Fibroblast of lung (primary cell): Measurements from ENCODE around the gene SDK2. TPM values are rescaled to one million over a fixed set of nuclear protein-coding genes. Genes with fewer than 3 reads are reported as not detected.

Experiments
- DNase-seq, 2 donors: peaks; one replicate each; pipeline versions ENCODE4 v3.0.0 to v3.0.0-alpha.2; 2010; ENCODE audit warnings: low read depth in 2 of 2
- H2AFZ ChIP-seq: 2 replicates; pipeline ENCODE4 v1.5.1; 2012; ENCODE audit warnings: low read length, control low read depth, inconsistent platforms
- H3K27ac ChIP-seq: 2 replicates; pipeline ENCODE4 v1.5.1; 2011; ENCODE audit warnings: low read length, control low read depth; ENCODE audit not compliant: insufficient read depth
- H3K27me3 ChIP-seq: 2 replicates; pipeline ENCODE4 v1.5.1; 2011; ENCODE audit warnings: mild to moderate bottlenecking, low read length; ENCODE audit not compliant: control insufficient read depth, insufficient read depth
- H3K36me3 ChIP-seq: 2 replicates; pipeline ENCODE4 v1.5.1; 2011; ENCODE audit warnings: low read length; ENCODE audit not compliant: control insufficient read depth, insufficient read depth
- H3K4me1 ChIP-seq: 2 replicates; pipeline ENCODE4 v1.5.1; 2011; ENCODE audit warnings: low read length; ENCODE audit not compliant: control insufficient read depth, insufficient read depth; ENCODE audit errors: extremely low read depth
- H3K4me2 ChIP-seq: 2 replicates; pipeline ENCODE4 v1.5.1; 2011; ENCODE audit warnings: low read length, control low read depth; ENCODE audit not compliant: insufficient read depth; ENCODE audit errors: extremely low read depth
- H3K4me3 ChIP-seq, 4 experiments: fragments of 200-600 bp in 1 of 4; sonication (generic) in 1 of 4; replicated peaks in 1 of 4; 2 replicates each; pipeline ENCODE4 v1.5.1; 2011 to 2016; ENCODE audit warnings: low read length in 4 of 4, low read depth in 3 of 4, mild to moderate bottlenecking in 3 of 4, control low read depth in 2 of 4, inconsistent platforms in 1 of 4, mixed read lengths in 1 of 4; ENCODE audit not compliant: insufficient read depth in 1 of 4; ENCODE audit errors: control extremely low read depth in 1 of 4
- H3K79me2 ChIP-seq: 2 replicates; pipeline ENCODE4 v1.5.1; 2012; ENCODE audit warnings: mild to moderate bottlenecking, low read length, inconsistent platforms; ENCODE audit not compliant: control insufficient read depth, insufficient read depth
- H3K9ac ChIP-seq: 2 replicates; pipeline ENCODE4 v1.5.1; 2011; ENCODE audit warnings: mild to moderate bottlenecking, low read length, control low read depth; ENCODE audit not compliant: insufficient read depth
- H3K9me3 ChIP-seq: 2 replicates; pipeline ENCODE4 v1.5.1; 2012; ENCODE audit warnings: low read depth, low read length; ENCODE audit not compliant: control insufficient read depth, insufficient read depth
- H4K20me1 ChIP-seq: 2 replicates; pipeline ENCODE4 v1.5.1; 2011; ENCODE audit warnings: low read length; ENCODE audit not compliant: control insufficient read depth, insufficient read depth; ENCODE audit errors: extremely low read depth
- EZH2 ChIP-seq: IDR thresholded peaks from 2 replicates; pipeline ENCODE4 v1.5.1; 2012; ENCODE audit warnings: low read length, control low read depth, mild to moderate bottlenecking; ENCODE audit errors: missing control alignments
- polyA plus RNA-seq, 2 donors: library from polyadenylated mRNA; depleted of rRNA in 1 of 2; stranded (reverse) in 1 of 2; unstranded in 1 of 2; fragments of >200 nt; gene quantifications; 2 replicates each; pipeline ENCODE4 v1.2.1, GENCODE V29; 2011 to 2012; ENCODE audit warnings: missing spikeins in 1 of 2
- total RNA-seq: library from RNA; depleted of rRNA; stranded (reverse); fragments of >200 nt; gene quantifications from 2 replicates; pipeline ENCODE4 v1.2.1, GENCODE V29; 2014
- TF ChIP-seq, protein P1 (sequence below), 2 donors: IDR thresholded peaks in 1 of 2; conservative IDR thresholded peaks in 1 of 2; 1 replicate in 1 of 2; 2 replicates in 1 of 2; pipeline ENCODE4 v1.5.1; 2011 to 2012; ENCODE audit warnings: low read length in 2 of 2, control low read depth in 1 of 2, inconsistent platforms in 1 of 2, low read depth in 1 of 2, mild to moderate bottlenecking in 1 of 2

Gene SDK2
- total and polyA plus RNA-seq, 2 donors (not counting 1 experiment from before 2014, with no cell fraction given): under 0.01 to 0.01 TPM

DNA sequence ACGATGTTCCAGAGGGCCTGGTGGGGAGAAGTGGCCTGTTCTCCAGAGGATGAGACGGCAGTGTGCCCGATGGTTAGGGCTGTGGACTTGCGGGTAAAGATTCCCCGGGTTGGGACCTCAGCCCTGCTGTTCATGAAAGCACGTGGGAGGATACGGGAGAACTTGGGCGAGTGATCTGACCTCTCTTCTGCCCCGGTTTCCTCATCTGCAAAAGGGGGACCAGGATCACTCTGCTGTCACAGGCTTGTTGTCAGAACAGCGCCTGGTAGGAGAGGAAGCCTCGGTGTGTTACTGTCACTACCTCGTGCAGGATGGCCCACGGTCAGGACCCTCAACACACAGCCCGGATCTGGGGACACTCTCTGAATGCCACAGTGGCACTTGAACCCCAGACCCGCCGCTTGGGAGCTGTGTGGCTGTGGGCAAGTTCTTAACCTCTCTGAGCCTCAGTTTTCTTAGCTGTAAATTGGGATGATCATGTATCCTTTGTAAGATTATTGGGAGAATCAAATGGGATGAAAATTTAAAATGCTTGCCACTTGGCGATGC, 246.9 kb downstream of the SDK2 start:
- DNase-seq: no peak
- Histone ChIP-seq H3K4me1 (no peaks in the 10 kb centered on the region), H2AFZ (no peak overlapping the region), H3K9ac (no peak overlapping the region), H3K36me3 (no peaks in the 10 kb centered on the region), H4K20me1 (no peaks in the 10 kb centered on the region), H3K4me2 (no peak overlapping the region), H3K4me3 (no peak overlapping the region), H3K27ac (no peak overlapping the region), H3K9me3 (no peaks in the 10 kb centered on the region), H3K27me3 (no peaks in the 10 kb centered on the region), H3K79me2 (no peaks in the 10 kb centered on the region)
- TF ChIP-seq EZH2: no peak
- TF ChIP-seq, protein P1, sequence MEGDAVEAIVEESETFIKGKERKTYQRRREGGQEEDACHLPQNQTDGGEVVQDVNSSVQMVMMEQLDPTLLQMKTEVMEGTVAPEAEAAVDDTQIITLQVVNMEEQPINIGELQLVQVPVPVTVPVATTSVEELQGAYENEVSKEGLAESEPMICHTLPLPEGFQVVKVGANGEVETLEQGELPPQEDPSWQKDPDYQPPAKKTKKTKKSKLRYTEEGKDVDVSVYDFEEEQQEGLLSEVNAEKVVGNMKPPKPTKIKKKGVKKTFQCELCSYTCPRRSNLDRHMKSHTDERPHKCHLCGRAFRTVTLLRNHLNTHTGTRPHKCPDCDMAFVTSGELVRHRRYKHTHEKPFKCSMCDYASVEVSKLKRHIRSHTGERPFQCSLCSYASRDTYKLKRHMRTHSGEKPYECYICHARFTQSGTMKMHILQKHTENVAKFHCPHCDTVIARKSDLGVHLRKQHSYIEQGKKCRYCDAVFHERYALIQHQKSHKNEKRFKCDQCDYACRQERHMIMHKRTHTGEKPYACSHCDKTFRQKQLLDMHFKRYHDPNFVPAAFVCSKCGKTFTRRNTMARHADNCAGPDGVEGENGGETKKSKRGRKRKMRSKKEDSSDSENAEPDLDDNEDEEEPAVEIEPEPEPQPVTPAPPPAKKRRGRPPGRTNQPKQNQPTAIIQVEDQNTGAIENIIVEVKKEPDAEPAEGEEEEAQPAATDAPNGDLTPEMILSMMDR (conservative IDR thresholded peaks at IDR 0.05 in 1 of 2, IDR thresholded peaks at IDR 0.05 in 1 of 2; ENCODE audit: low read depth in 1 of 2, low read length in 2 of 2): no peak

DNA sequence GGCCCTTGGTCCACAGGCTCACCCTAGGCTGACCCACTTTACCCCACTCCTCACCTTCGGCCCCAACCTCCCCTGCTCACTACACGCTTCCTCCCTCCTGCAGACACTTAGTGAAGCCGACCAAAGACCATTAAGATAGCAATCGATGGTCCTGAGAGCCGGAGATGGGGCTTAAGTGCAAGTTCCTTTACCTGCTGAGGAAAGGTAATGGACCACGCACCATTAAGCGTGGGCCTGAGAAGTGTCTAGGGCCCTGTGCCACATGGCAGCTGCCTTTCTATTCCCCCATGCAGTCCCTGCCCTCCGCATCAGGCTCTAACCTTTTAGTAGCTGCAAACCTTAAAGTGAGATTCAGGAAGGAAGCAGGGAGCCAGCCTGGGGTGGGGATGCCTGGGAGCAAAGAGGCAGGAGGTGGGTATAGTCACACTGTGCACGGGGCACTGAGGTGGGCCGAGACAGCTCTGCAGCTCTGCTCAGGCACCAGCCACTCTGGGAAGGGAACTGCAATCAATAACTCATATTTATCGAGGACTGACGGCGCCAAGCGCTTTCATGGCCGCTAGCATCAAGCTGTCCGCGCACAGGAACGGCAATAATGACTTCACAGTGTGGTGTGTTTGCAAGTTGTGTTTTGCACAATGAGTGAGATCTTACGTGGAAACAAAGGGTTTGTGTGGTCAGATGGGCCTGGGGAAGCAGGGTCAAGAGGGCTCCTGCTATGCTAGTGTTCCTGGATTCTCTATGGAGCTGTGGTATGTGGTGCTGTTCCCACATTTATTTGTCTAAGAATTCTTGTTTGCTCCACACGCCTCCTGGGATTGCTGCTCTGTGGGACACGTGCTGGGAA, 247.6 kb downstream of the SDK2 start:
- no peak for TF ChIP-seq EZH2
- TF ChIP-seq, protein P1 (conservative IDR thresholded peaks at IDR 0.05 in 1 of 2, IDR thresholded peaks at IDR 0.05 in 1 of 2; ENCODE audit: low read depth in 1 of 2, low read length in 2 of 2): no peak

DNA sequence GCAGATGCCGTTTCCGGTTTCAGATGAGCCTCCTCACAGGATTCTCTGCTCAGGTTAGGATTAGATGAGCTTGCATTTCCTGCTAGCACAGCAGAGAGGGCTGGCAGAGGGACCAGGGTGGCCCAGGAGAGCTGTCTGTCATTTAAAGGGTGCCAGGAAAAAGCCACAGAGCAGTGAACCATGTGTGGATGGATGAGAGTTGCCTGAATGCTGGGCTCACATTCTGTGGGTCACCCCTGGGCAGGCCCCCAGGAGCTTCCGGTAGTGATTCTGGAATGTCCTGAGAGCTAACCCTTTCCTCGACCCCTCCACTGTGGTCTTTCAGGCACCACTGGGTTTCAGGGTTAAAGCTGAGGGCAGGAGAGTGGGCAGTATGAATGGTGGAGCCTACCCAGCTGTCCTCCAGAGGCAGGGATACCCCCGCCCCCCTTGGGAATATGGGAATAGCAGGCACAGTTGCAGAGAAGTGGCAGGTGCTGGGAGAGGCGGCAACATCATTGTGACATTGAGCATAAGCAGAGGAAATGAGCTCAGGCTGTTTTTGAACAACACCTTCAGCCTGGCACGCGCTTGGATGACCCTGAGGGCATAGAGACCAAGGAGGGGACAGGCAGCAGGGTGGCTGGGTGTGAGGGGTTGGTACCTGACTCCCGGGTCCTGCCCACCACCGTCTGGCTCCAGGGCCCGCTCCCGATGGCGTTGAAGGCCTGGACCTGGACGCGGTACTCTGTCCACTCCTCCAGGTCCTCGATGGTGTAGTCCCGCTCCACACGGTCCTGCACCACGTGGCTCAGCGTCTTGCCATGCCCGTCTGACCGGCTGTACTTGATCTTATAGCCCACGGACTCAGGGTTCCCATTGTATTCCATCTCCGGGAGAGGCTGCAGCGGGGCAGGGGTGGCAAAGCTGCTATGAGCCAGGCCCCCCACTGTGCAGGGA, 249.5 kb downstream of the SDK2 start:
- no peaks in the 10 kb centered on the region for H3K9me3 ChIP-seq
- no peaks in the 10 kb centered on the region for H3K79me2 ChIP-seq
- H3K27me3 ChIP-seq: no peaks in the 10 kb centered on the region
- H4K20me1 ChIP-seq: no peaks in the 10 kb centered on the region
- H2AFZ ChIP-seq: no peak overlapping the region
- TF ChIP-seq, protein P1 (conservative IDR thresholded peaks at IDR 0.05 in 1 of 2, IDR thresholded peaks at IDR 0.05 in 1 of 2; ENCODE audit: low read depth in 1 of 2, low read length in 2 of 2): no peak
- no peak for TF ChIP-seq EZH2
- no peak overlapping the region for H3K4me2 ChIP-seq
- H3K9ac ChIP-seq: no peak overlapping the region
- H3K27ac ChIP-seq: no peak overlapping the region
- H3K36me3 ChIP-seq: no peaks in the 10 kb centered on the region
- no peaks in the 10 kb centered on the region for H3K4me1 ChIP-seq
- H3K4me3 ChIP-seq: no peak overlapping the region
- no peak for DNase-seq

More for the DNA sequence above, 247.6 kb downstream of the SDK2 start:
- no peaks in the 10 kb centered on the region for H3K36me3 ChIP-seq
- no peak overlapping the region for H3K27ac ChIP-seq
- H3K9ac ChIP-seq: no peak overlapping the region
- H3K79me2 ChIP-seq: no peaks in the 10 kb centered on the region
- no peak overlapping the region for H3K4me3 ChIP-seq
- H3K9me3 ChIP-seq: no peaks in the 10 kb centered on the region
- no peak overlapping the region for H2AFZ ChIP-seq
- DNase-seq: peak in 1 of 2 donors; percentile 13
- H3K4me2 ChIP-seq: no peak overlapping the region
- no peaks in the 10 kb centered on the region for H3K27me3 ChIP-seq
- no peaks in the 10 kb centered on the region for H3K4me1 ChIP-seq
- H4K20me1 ChIP-seq: no peaks in the 10 kb centered on the region
